ENCODE results near the gene TESMIN.

DNA sequence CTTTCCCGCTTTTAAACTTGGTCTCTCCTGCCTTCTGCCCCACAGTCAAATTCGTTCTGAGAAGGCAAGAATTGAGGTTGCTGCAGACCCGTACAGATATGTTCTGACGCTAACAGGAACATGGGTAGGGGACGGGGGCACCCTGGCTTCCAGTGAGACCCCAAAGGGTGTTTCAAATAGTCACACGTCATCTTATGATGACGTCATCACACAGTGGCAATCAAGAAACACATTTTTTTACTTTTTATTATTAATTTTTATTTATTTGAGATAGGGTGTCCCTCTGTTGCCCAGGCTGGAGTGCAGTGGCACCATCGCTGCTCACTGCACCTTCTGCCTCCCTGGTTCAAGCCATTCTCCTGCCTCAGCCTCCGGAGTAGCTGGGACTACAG, 22.9 kb upstream of the TESMIN start:
- TF ChIP-seq, protein P1, sequence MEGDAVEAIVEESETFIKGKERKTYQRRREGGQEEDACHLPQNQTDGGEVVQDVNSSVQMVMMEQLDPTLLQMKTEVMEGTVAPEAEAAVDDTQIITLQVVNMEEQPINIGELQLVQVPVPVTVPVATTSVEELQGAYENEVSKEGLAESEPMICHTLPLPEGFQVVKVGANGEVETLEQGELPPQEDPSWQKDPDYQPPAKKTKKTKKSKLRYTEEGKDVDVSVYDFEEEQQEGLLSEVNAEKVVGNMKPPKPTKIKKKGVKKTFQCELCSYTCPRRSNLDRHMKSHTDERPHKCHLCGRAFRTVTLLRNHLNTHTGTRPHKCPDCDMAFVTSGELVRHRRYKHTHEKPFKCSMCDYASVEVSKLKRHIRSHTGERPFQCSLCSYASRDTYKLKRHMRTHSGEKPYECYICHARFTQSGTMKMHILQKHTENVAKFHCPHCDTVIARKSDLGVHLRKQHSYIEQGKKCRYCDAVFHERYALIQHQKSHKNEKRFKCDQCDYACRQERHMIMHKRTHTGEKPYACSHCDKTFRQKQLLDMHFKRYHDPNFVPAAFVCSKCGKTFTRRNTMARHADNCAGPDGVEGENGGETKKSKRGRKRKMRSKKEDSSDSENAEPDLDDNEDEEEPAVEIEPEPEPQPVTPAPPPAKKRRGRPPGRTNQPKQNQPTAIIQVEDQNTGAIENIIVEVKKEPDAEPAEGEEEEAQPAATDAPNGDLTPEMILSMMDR (IDR thresholded peaks at IDR 0.05), result no peak
- no peak for TF ChIP-seq EZH2 (IDR thresholded peaks at IDR 0.05)
- no peak for TF ChIP-seq EZH2phosphoT487 (IDR thresholded peaks at IDR 0.05)
